Endothelial cell of umbilical vein (primary cell): ENCODE data around the gene MSH3.

Experiments used
- EZH2 ChIP-seq: IDR thresholded peaks from 2 replicates; pipeline ENCODE4 v1.6.1; 2012; ENCODE audit warnings: borderline replicate concordance, low read depth, mild to moderate bottlenecking, moderate library complexity, low read length, inconsistent platforms; ENCODE audit not compliant: severe bottlenecking
- FOS ChIP-seq: IDR thresholded peaks from 2 replicates; pipeline ENCODE4 v1.6.1; 2011; ENCODE audit warnings: mild to moderate bottlenecking, low read length, moderate library complexity, borderline replicate concordance; ENCODE audit not compliant: insufficient read depth
- JUN ChIP-seq: IDR thresholded peaks from 2 replicates; pipeline ENCODE4 v1.6.1; 2011; ENCODE audit warnings: borderline replicate concordance, low read depth; ENCODE audit not compliant: insufficient read length, insufficient read depth
- MYC ChIP-seq: IDR thresholded peaks from one replicate; pipeline ENCODE4 v1.6.1; 2011; ENCODE audit warnings: mild to moderate bottlenecking, low read depth, low read length
- POLR2A ChIP-seq: IDR thresholded peaks from 2 replicates; pipeline ENCODE4 v1.6.1; 2012; ENCODE audit warnings: low read depth, mild to moderate bottlenecking, control low read depth, low read length
- POLR2AphosphoS5 ChIP-seq: IDR thresholded peaks from 2 replicates; pipeline ENCODE4 v1.6.1; 2012; ENCODE audit warnings: low read depth, mild to moderate bottlenecking, control low read depth, low read length, moderate library complexity; ENCODE audit not compliant: insufficient read depth
- TF ChIP-seq, protein P1 (sequence below), 2 donors: IDR thresholded peaks; 1 replicate in 1 of 2; 2 replicates in 1 of 2; pipeline ENCODE4 v1.5.1; 2011; ENCODE audit warnings: low read length in 2 of 2, mild to moderate bottlenecking in 2 of 2, moderate library complexity in 2 of 2, control low read depth in 1 of 2, inconsistent platforms in 1 of 2, low read depth in 1 of 2; ENCODE audit not compliant: insufficient read depth in 1 of 2; ENCODE audit errors: extremely low read depth in 1 of 2
- TF ChIP-seq, protein P2 (sequence below): IDR thresholded peaks from 2 replicates; pipeline ENCODE4 v1.6.1; 2011; ENCODE audit not compliant: insufficient read depth, insufficient read length

DNA sequence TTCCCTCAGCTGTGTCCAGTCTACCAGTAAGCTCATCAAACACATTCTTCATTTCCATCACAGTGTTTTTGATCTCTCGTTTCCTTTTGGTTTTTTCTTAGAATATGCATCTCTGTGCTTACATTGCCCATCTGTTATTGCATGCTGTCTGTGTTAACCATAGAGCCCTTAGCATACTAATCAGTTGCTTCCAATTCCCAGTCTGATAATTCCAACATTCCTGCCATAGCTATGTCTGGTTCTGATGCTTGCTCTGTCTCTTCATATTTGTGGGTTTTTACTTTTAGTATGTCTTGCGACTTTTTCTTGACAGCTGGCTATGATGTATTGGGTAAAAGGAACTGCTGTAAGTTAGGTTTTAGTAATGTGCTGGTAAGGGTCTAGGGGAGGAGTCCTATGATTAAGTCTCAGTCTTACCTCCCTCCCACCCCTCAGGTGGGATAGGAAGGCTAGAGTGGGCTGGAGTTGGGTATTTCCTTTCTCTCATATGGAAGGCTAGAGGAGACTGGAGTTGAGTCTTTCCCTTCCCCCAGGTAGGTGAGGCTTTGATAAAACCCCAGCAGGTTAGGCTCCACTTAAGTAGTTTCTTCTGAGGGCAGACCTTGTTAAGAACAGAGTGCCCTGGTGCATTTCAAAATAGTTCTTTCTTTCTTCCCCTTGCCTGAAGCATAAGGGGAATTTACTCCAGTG lies 206.6 kb downstream of the MSH3 start:
- no peak for TF ChIP-seq POLR2A
- TF ChIP-seq, protein P1, sequence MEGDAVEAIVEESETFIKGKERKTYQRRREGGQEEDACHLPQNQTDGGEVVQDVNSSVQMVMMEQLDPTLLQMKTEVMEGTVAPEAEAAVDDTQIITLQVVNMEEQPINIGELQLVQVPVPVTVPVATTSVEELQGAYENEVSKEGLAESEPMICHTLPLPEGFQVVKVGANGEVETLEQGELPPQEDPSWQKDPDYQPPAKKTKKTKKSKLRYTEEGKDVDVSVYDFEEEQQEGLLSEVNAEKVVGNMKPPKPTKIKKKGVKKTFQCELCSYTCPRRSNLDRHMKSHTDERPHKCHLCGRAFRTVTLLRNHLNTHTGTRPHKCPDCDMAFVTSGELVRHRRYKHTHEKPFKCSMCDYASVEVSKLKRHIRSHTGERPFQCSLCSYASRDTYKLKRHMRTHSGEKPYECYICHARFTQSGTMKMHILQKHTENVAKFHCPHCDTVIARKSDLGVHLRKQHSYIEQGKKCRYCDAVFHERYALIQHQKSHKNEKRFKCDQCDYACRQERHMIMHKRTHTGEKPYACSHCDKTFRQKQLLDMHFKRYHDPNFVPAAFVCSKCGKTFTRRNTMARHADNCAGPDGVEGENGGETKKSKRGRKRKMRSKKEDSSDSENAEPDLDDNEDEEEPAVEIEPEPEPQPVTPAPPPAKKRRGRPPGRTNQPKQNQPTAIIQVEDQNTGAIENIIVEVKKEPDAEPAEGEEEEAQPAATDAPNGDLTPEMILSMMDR (IDR thresholded peaks at IDR 0.05; ENCODE audit: extremely low read depth in 1 of 2, insufficient read depth in 1 of 2, low read depth in 1 of 2, low read length in 2 of 2): no peak
- no peak for TF ChIP-seq EZH2
- TF ChIP-seq POLR2AphosphoS5: no peak
- TF ChIP-seq, protein P2, sequence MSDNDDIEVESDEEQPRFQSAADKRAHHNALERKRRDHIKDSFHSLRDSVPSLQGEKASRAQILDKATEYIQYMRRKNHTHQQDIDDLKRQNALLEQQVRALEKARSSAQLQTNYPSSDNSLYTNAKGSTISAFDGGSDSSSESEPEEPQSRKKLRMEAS: no peak
- TF ChIP-seq JUN: no peak
- no peak for TF ChIP-seq MYC
- no peak for TF ChIP-seq FOS
